Choroid plexus epithelial cell (primary cell): Measurements from ENCODE around the gene CHI3L2.

Experiments
- DNase-seq: peaks from one replicate; pipeline ENCODE4 v3.0.0-alpha.2; 2010; ENCODE audit warnings: low read depth
- H3K4me3 ChIP-seq: 2 replicates; pipeline ENCODE4 v1.5.1; 2011; ENCODE audit warnings: low read depth, mild to moderate bottlenecking, control low read depth, low read length, moderate library complexity
- CTCF ChIP-seq: conservative IDR thresholded peaks from 2 replicates; pipeline ENCODE4 v1.5.1; 2011; ENCODE audit warnings: low read depth, mild to moderate bottlenecking, control low read depth, inconsistent platforms, low read length, moderate library complexity

The CHI3L2 gene

GRCh38 chr1:111191496-111191895 is 36.0 kb upstream of the CHI3L2 start:
- DNase-seq: peak; percentile 44
- H3K4me3 ChIP-seq: no peak overlapping the region
- TF ChIP-seq CTCF: no peak

- DNase-seq: no peak
- H3K4me3 ChIP-seq: no peak overlapping the region
- no peak for TF ChIP-seq CTCF
Observed at GRCh38 chr1:111192074-111192473, 35.4 kb upstream of the CHI3L2 start.

GRCh38 chr1:111192658-111193519 is 34.6 kb upstream of the CHI3L2 start:
- no peak for TF ChIP-seq CTCF
- DNase-seq: peak; percentile 16
- H3K4me3 ChIP-seq: no peak overlapping the region

- no peak for TF ChIP-seq CTCF
- DNase-seq: no peak
- H3K4me3 ChIP-seq: no peak overlapping the region
Observed at GRCh38 chr1:111193712-111194480, 33.6 kb upstream of the CHI3L2 start.

GRCh38 chr1:111195002-111195684 is 32.4 kb upstream of the CHI3L2 start:
- no peak overlapping the region for H3K4me3 ChIP-seq
- TF ChIP-seq CTCF: no peak
- DNase-seq: peak; percentile 45

- no peak for DNase-seq
- H3K4me3 ChIP-seq: no peak overlapping the region
- no peak for TF ChIP-seq CTCF
Observed at GRCh38 chr1:111196213-111196612, 31.3 kb upstream of the CHI3L2 start.
